ENCODE data around the gene ACSM4. TPM values are rescaled to one million over a fixed set of nuclear protein-coding genes. Genes with fewer than 3 reads are reported as not detected.
"Not testable (repeated sequence)": the region's sequence is repeated elsewhere in the genome, so short reads cannot be mapped to it uniquely, and the experiment has no call there.

ACSM4 gene
- total RNA-seq, 2 experiments from 2014 or later = not detected

DNA sequence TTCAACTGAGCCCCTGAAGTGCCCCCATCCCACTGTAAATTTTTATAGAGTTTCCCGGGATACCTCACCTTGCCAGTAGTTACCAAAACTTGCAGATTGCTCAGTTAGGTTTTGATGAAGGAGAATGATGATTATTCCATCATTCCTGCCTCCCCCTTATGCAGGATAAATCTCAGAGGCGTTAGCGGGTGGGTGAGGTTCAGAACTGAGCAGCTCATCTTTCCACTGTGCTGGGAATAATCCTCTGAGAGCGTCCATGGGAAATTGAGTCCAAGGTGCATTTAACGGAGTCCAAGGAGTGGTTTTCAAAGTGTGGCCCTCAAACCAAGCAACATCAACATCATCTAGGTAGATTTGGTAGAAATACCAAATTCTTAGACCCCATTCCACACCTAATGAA is 18.7 kb downstream of the ACSM4 start:
- POLR2A ChIA-PET = no interaction called here

GRCh38 chr12:7324176-7324575 is 20.3 kb downstream of the ACSM4 start:
- H3K27ac ChIP-seq (ENCODE audit: low read depth in 1 of 2, low read length in 2 of 2) = no peak overlapping the region
- no peak for TF ChIP-seq CTCF (IDR thresholded peaks at IDR 0.05)
- ATAC-seq (ENCODE audit: poor library complexity) (no peak), DNase-seq (no peak)
- Mint-ChIP-seq H3K9me3 (no peaks in the 10 kb centered on the region), H3K4me1 (ENCODE audit: low read depth) (no peaks in the 10 kb centered on the region), H3K27ac (no peak overlapping the region), H3K4me3 (no peak overlapping the region), H3K27me3 (peaks cover 23% of the 10 kb centered on the region), H3K36me3 (ENCODE audit: low read depth) (no peaks in the 10 kb centered on the region)
- H3K4me3 ChIP-seq (ENCODE audit: low read length) = no peak overlapping the region
- intact Hi-C loops (cut with DNase I, micrococcal nuclease) = no loop called here
- peaks cover 0 to 7% of the 10 kb centered on the region in 2 experiments for H3K27me3 ChIP-seq (ENCODE audit: control insufficient read depth in 1 of 2, insufficient read depth in 2 of 2, low read length in 2 of 2)
- no peaks in the 10 kb centered on the region for H3K36me3 ChIP-seq (ENCODE audit: insufficient read depth, low read length)
- ChIA-PET CTCF (no interaction called here), POLR2A (no interaction called here)
- H3K4me1 ChIP-seq (ENCODE audit: insufficient read depth, low read length) = no peaks in the 10 kb centered on the region
- no peaks in the 10 kb centered on the region for H3K9me3 ChIP-seq (ENCODE audit: control insufficient read depth in 1 of 2, insufficient read depth in 1 of 2, low read length in 2 of 2)

More for the DNA sequence above, 18.7 kb downstream of the ACSM4 start:
- no peak overlapping the region for H3K4me3 Mint-ChIP-seq
- Histone ChIP-seq H3K36me3 (ENCODE audit: insufficient read depth, low read length) (no peaks in the 10 kb centered on the region), H3K27me3 (ENCODE audit: control insufficient read depth in 1 of 2, insufficient read depth in 2 of 2, low read length in 2 of 2) (peaks cover 0 to 4% of the 10 kb centered on the region in 2 experiments), H3K4me3 (ENCODE audit: low read length) (no peak overlapping the region), H3K27ac (ENCODE audit: low read depth in 1 of 2, low read length in 2 of 2) (no peak overlapping the region), H3K9me3 (ENCODE audit: control insufficient read depth in 1 of 2, insufficient read depth in 1 of 2, low read length in 2 of 2) (no peaks in the 10 kb centered on the region), H3K4me1 (ENCODE audit: insufficient read depth, low read length) (no peaks in the 10 kb centered on the region)
- no peak for TF ChIP-seq CTCF (IDR thresholded peaks at IDR 0.05)
- CTCF ChIA-PET = no interaction called here
- intact Hi-C loops (cut with DNase I, micrococcal nuclease) = no loop called here
- no peak for DNase-seq
- ATAC-seq (ENCODE audit: poor library complexity) = no peak
- no peak overlapping the region for H3K27ac Mint-ChIP-seq
- no peaks in the 10 kb centered on the region for H3K4me1 Mint-ChIP-seq (ENCODE audit: low read depth)
- no peaks in the 10 kb centered on the region for H3K9me3 Mint-ChIP-seq
- H3K27me3 Mint-ChIP-seq = peaks cover 14% of the 10 kb centered on the region
- no peaks in the 10 kb centered on the region for H3K36me3 Mint-ChIP-seq (ENCODE audit: low read depth)

DNA sequence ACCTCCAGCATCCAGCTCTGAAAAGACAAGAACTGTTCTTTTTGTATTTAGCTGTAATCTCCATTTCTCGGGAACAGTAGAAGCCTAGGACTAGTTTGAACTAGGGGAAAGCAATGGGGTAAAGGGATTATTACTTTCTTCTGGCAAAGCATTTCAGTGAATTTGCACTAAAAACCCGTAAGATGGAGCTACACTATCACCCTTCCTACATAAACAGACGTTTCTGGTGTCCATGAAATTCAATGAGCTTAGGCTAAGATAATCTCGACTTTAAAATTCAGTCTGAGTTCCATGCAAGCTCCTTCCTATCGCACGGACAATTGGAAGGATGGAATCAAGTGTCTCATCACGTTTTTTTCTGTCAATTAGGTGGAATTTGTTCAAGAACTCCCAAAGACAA is 24.0 kb downstream of the ACSM4 start:
- no peaks in the 10 kb centered on the region for H3K9me3 Mint-ChIP-seq
- Histone ChIP-seq H3K27me3 (ENCODE audit: control insufficient read depth in 1 of 2, insufficient read depth in 2 of 2, low read length in 2 of 2) (peaks cover 2 to 11% of the 10 kb centered on the region in 2 experiments), H3K4me1 (ENCODE audit: insufficient read depth, low read length) (no peaks in the 10 kb centered on the region), H3K9me3 (ENCODE audit: control insufficient read depth in 1 of 2, insufficient read depth in 1 of 2, low read length in 2 of 2) (peaks cover 0 to 8% of the 10 kb centered on the region in 2 experiments), H3K4me3 (ENCODE audit: low read length) (no peak overlapping the region), H3K27ac (ENCODE audit: low read depth in 1 of 2, low read length in 2 of 2) (no peak overlapping the region), H3K36me3 (ENCODE audit: insufficient read depth, low read length) (no peaks in the 10 kb centered on the region)
- H3K36me3 Mint-ChIP-seq (ENCODE audit: low read depth) = no peaks in the 10 kb centered on the region
- ChIA-PET POLR2A (no interaction called here), CTCF (no interaction called here)
- no peak for TF ChIP-seq CTCF (IDR thresholded peaks at IDR 0.05)
- H3K27me3 Mint-ChIP-seq = peaks cover 23% of the 10 kb centered on the region
- H3K4me3 Mint-ChIP-seq = no peak overlapping the region
- no peak for DNase-seq
- H3K27ac Mint-ChIP-seq = no peak overlapping the region
- ATAC-seq (ENCODE audit: poor library complexity) = no peak
- intact Hi-C loops (cut with DNase I, micrococcal nuclease) = no loop called here
- peaks cover 5% of the 10 kb centered on the region for H3K4me1 Mint-ChIP-seq (ENCODE audit: low read depth)

GRCh38 chr12:7337790-7338189 is 33.9 kb downstream of the ACSM4 start:
- H3K27me3 ChIP-seq (ENCODE audit: control insufficient read depth in 1 of 2, insufficient read depth in 2 of 2, low read length in 2 of 2); DNase-seq; H3K4me3 Mint-ChIP-seq; H3K27ac Mint-ChIP-seq; H3K4me3 ChIP-seq (ENCODE audit: low read length); H3K36me3 Mint-ChIP-seq (ENCODE audit: low read depth); H3K4me1 ChIP-seq (ENCODE audit: insufficient read depth, low read length); H3K9me3 Mint-ChIP-seq; H3K36me3 ChIP-seq (ENCODE audit: insufficient read depth, low read length); POLR2A ChIA-PET; H3K4me1 Mint-ChIP-seq (ENCODE audit: low read depth); H3K27ac ChIP-seq (ENCODE audit: low read depth in 1 of 2, low read length in 2 of 2); ATAC-seq (ENCODE audit: poor library complexity); CTCF ChIA-PET; H3K27me3 Mint-ChIP-seq; intact Hi-C loops (cut with DNase I, micrococcal nuclease); H3K9me3 ChIP-seq (ENCODE audit: control insufficient read depth in 1 of 2, insufficient read depth in 1 of 2, low read length in 2 of 2): not testable (repeated sequence)

All from CD4-positive, alpha-beta T cell (primary cell).